Posterior vena cava (tissue), 2 donors: ENCODE measurements around the gene ZNF425. TPM values are rescaled to one million over a fixed set of nuclear protein-coding genes. Genes with fewer than 3 reads are reported as not detected.
A peak's percentile ranks its signal among the peaks of the same experiment; 100 is the strongest.
"Not testable (repeated sequence)": the region's sequence is repeated elsewhere in the genome, so short reads cannot be mapped to it uniquely, and the experiment has no call there.

Source experiments
- DNase-seq: peaks from one replicate; pipeline ENCODE4 v3.0.0-alpha.2; 2020; ENCODE audit warnings: low spot score
- intact Hi-C, 2 donors: fragments of 100-400 bp; cut with DNase I; formaldehyde crosslinking; loops; one replicate each; pipeline versions ENCODE4 v1.14.1 to v1.14.2; 2022 to 2023
- long read RNA-seq, 2 donors: library from polyadenylated mRNA; unstranded; transcript quantifications; one replicate each; pipeline ENCODE4 v2.0.0, GENCODE V29; 2020 to 2021
- total RNA-seq, 2 donors: library from RNA; stranded (reverse); fragmentation: NEBNext Ultra II Directional; extraction: Animal tissue kit (Norgen Biotek cat#: 25700); gene quantifications; one replicate each; pipeline ENCODE4 v1.2.1, GENCODE V29; 2021
- donor health status: DM: yes; HTN: yes; CAD: no.
- donor health status: DM: yes; HTN: yes; CAD: no.

ZNF425 gene
- 1 to 10 TPM in 1 of 2 donors, under 1 TPM in 1; 0.97 to 1.7 TPM for total RNA-seq
- long read RNA-seq, donor 1, partial matches to known transcripts, result 0 of 1 reads
- long read RNA-seq, donor 1, other reads (novel, unspliced or antisense), result 0 of 1 reads
- long read RNA-seq, donor 2, partial matches to known transcripts, result 0 of 1 reads
- long read RNA-seq, donor 2, other reads (novel, unspliced or antisense), result 0 of 1 reads

GRCh38 chr7:149125863-149126661 is at the start of gene ZNF425:
TSS of gene ZNF425 (minus strand) at chr7:149126324. CDS start at chr7:149126213, 111 bp downstream.
- DNase-seq, result peak; percentile 97
- intact Hi-C loops, result no loop called here

- intact Hi-C loops, result no loop called here
- no peak for DNase-seq
Measured at GRCh38 chr7:149175150-149175549, 49.0 kb upstream of the ZNF425 start.

- intact Hi-C loops, result no loop called here
- DNase-seq, result no peak
Measured at GRCh38 chr7:149172534-149172920, 46.4 kb upstream of the ZNF425 start.

- intact Hi-C loops, result no loop called here
- DNase-seq, result no peak
Measured at GRCh38 chr7:149171892-149172533, 45.9 kb upstream of the ZNF425 start.

- no peak for DNase-seq
- intact Hi-C loops, result no loop called here
Measured at GRCh38 chr7:149166630-149167352, 40.7 kb upstream of the ZNF425 start.

GRCh38 chr7:149166142-149166541 is 40.0 kb upstream of the ZNF425 start:
- no peak for DNase-seq
- intact Hi-C loops, result no loop called here

- intact Hi-C loops, result no loop called here
- no peak for DNase-seq
Measured at GRCh38 chr7:149161241-149161848, 35.2 kb upstream of the ZNF425 start.

GRCh38 chr7:149156898-149157297 is 30.8 kb upstream of the ZNF425 start:
- no peak for DNase-seq
- intact Hi-C loops, result no loop called here

- no peak for DNase-seq
- intact Hi-C loops, result no loop called here
Measured at GRCh38 chr7:149154056-149154455, 27.9 kb upstream of the ZNF425 start.

GRCh38 chr7:149153346-149153745 is 27.2 kb upstream of the ZNF425 start:
- DNase-seq, result no peak
- intact Hi-C loops, result no loop called here

GRCh38 chr7:149150981-149151380 is 24.9 kb upstream of the ZNF425 start:
- intact Hi-C loops, result no loop called here
- no peak for DNase-seq

GRCh38 chr7:149147752-149148653 is 21.9 kb upstream of the ZNF425 start:
- intact Hi-C loops, result no loop called here
- peak; percentile 88 for DNase-seq

- DNase-seq, result peak; percentile 92
- intact Hi-C loops, result no loop called here
Measured at GRCh38 chr7:149147072-149147751, 21.1 kb upstream of the ZNF425 start, which contains the start of gene ZNF398. TSS of gene ZNF398 (plus strand) at chr7:149147453. CDS start at chr7:149147743, 290 bp downstream.

GRCh38 chr7:149145031-149145845 is 19.1 kb upstream of the ZNF425 start:
- intact Hi-C loops, result no loop called here
- DNase-seq, result no peak

GRCh38 chr7:149144436-149144922 is 18.4 kb upstream of the ZNF425 start:
- intact Hi-C loops, DNase-seq: not testable (repeated sequence)

GRCh38 chr7:149141893-149142292 is 15.8 kb upstream of the ZNF425 start:
- intact Hi-C loops, result no loop called here
- DNase-seq, result no peak

- intact Hi-C loops, result no loop called here
- no peak for DNase-seq
Measured at GRCh38 chr7:149140831-149141230, 14.7 kb upstream of the ZNF425 start.
